Measurements from ENCODE around the gene MYO9B.

MYO9B gene

GRCh38 chr19:17194608-17195007, 119.0 kb downstream of the MYO9B start:
- DNase-seq = no peak

DNA sequence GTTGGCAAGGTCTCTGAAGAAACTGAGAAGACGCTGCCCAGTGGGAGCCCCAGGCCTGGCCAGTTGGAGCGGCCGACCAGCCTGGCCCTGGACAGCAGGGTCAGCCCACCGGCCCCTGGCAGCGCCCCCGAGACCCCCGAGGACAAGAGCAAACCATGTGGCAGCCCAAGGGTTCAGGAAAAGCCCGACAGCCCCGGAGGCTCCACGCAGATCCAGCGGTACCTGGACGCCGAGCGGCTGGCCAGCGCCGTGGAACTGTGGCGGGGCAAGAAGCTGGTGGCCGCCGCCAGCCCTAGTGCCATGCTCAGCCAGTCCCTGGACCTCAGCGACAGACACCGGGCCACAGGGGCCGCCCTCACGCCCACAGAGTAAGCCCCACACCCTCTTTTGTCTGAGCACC, 119.5 kb downstream of the MYO9B start:
- DNase-seq = no peak

- no peak for DNase-seq
These were observed 121.0 kb downstream of the MYO9B start for GRCh38 chr19:17196610-17197009.

- DNase-seq = no peak
These were observed 122.1 kb downstream of the MYO9B start for GRCh38 chr19:17197666-17198065.

- no peak for DNase-seq
These were observed 125.0 kb downstream of the MYO9B start for GRCh38 chr19:17200408-17201079.

DNA sequence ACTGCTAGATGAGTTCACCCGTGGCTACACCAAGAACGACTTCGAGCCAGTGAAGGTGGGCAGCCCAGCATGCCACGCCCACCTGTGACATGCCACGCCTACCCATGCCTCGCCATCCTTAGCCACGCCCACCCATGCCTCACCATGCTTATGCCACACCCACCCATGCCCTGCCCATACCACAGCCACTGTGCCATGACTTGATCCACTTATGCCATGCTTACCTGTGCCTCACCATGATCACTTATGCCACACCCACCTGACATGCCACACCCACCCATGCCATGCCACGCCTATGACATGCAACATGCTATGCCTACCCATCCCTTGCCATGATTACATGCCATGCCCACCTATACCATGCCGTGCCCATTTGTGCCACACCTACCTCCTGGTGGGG, 126.7 kb downstream of the MYO9B start:
- DNase-seq = no peak

- DNase-seq = no peak
These were observed 127.1 kb downstream of the MYO9B start for GRCh38 chr19:17202713-17203112.

DNA sequence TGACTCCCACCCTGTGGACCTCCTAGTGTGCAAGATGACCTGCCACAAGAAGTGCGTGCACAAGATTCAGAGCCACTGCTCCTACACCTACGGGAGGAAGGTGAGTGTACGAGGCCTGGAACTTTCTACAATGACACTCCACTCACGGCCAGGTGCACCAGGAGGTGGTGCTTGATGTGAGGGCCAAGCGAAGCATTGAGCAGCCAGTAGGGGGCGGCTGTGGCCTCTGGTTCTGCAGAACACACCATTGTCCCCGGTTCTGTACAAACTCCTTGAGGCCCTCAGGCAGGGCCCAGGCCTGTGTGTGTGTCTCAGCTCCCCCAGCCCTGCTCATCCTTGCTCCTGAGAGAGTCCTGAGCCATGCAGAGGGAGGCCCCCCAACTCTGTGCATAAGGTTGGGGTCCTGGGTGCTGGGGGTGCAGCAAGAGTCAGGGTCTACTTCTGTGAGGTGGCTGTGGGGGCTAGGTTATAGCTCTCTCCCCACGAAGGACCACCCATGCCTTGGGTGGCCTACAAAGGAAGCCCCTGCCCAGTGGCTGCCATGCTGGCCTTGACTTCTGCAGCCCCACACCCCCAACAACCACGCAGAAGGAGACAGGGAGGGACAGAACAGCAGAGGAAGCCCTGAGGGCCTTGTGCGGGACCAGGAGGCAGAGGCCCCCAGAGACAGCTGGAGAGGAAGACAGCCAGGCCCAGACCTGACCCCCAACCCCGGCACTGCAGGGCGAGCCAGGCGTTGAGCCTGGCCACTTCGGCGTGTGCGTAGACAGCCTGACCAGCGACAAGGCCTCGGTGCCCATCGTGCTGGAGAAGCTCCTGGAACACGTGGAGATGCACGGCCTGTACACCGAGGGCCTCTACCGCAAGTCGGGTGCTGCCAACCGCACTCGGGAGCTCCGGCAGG, 129.9 kb downstream of the MYO9B start:
- no peak for DNase-seq

DNA sequence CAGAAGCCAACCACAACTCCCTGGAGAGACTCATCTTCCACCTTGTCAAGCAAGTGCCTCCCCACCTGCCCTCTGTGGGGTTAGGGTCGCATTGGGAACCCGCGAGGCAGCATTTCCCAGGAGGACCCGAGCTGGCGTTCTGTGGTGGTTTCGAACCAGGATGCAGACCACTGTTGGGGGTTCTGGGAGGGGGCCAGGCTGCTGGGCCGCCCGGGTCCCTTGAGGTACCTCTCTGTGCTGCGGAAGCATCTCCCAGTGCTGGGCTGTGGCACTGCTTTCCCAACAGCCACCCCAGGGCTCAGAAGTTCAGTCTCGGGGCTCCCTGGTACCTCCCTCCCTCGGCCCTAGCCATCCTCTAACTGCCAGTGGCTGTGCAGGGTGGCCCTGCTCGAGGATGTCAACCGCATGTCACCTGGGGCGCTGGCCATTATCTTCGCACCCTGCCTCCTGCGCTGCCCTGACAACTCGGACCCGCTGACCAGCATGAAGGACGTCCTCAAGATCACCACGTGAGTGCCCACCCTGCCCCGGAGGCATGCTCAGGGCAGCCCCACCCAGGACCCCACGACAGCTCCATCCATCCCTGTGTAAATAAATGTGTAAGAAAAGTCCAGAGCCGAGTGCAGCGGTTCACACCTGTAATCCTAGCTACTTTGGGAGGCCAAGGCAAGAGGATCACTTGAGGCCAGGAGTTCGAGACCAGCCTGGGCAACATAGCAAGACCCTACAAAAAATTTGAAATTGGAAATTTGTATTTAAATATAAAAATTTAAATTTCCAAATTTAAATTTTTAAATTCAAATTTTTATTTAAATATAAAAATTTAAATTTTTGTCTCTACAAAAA, 131.4 kb downstream of the MYO9B start:
- DNase-seq = no peak

DNA sequence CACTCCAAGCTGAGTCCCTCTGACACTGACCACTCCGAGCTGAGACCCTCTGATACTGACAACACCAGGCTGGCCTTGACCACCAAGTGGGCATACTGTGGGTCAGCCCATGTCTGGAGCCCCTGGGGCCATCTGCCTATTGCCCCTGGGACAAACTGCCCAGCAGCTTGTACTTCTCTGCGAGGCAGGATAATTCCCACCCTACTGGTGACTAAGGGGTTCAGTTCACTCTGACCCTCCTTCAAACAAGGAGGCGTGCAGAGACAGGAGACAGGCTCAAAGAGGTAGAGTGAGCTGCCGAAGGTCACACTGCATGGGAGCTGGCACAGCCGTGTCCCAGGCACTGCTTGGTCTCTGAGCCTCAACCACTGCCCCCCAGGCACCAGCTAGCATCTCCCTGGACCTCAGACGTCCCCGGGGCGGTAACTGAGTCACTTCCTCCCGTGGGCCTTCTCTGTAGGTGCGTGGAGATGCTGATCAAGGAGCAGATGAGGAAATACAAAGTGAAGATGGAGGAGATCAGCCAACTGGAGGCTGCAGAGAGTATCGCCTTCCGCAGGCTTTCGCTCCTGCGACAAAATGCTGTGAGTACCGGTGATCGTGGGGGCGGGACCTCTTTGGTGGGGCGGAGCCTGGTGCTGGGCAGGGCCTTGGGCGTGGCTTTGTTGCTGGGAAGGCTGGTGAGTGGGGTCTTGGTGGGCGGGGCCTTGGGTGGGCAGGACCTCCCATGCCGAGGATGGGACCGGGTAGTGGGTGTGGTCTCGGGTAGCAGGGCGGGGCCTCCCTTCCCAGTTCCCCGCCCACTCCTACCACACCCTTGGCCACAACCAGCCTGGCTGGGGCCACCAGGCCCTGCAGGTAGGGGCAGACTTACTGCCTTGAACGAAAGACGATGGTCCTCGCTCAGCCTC, 133.8 kb downstream of the MYO9B start:
- no peak for DNase-seq

DNA sequence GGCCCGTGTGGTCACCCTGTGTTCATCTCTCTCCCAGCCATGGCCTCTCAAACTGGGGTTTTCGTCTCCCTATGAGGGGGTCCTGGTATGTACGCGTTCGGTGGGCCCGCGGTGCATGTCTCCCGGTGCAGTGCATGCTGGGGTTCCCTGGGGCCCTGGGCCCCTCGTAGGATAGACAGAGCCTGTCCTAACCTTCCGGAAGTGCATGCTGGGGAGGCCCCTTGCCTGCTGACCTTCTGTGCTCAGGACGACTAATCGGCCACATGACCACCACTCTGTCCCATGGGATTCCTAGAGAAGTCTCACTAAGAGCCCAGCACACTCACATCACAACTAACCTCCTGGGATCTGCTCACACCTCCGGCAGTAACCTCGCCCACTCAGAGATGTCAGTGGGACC, 134.7 kb downstream of the MYO9B start:
- no peak for DNase-seq

GRCh38 chr19:17211547-17212446, 136.2 kb downstream of the MYO9B start:
- no peak for DNase-seq

DNA sequence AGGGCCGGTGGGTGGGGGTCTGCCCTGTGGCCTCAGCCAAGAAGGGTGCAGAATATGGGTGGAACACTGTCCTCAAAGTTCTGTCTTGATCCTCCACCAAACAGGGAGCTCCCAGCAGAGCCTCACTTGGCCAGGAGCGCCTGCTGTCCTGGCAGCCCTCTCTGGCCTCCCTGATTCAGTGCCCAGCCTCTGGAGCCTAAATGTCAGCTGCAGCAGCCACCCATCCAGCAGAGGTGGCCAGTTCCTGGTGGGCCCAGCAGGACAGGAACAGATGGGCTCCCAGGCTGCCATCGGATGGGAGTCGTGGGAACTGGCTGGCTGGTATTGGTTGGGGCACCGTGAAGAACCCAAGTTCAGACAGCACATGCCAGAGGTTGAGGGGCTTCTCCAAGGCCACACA, 137.8 kb downstream of the MYO9B start:
- DNase-seq = no peak

- no peak for DNase-seq
These were observed 139.0 kb downstream of the MYO9B start for GRCh38 chr19:17214508-17215126.

GRCh38 chr19:17215127-17215971, 139.8 kb downstream of the MYO9B start, which contains the start of gene USE1:
Gene USE1 (plus strand): TSS chr19:17215357. CDS start chr19:17215406, 49 bp downstream.
- peak; percentile 94 for DNase-seq

DNA sequence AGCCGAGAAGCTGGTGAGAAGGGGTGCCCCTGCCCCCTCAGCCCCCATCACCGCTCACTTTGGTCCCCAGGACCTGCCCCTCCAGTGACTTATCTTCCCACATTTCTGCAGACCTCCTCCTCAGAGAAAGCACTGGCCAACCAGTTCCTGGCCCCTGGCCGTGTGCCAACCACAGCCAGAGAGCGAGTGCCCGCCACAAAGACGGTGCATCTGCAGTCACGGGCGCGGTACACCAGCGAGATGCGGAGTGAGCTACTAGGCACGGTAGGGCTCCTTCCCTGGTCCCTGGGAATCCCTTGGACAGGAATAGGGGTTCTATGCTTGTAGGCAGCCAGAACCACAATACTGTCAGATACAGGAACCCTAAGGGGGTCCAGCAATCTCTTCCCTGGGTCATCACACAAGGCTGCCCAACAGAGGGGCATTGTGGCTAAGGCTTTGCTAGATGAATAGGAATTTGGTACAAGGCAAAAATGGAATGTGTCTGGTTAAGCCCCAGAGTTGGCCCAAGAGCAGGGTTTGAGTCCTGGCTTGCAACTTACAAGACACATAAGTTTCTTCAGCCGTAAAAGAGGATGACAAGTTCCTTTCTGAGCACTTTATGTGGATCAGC, 140.6 kb downstream of the MYO9B start:
- DNase-seq = no peak

- no peak for DNase-seq
These were observed 143.7 kb downstream of the MYO9B start for GRCh38 chr19:17219286-17219685.

DNA sequence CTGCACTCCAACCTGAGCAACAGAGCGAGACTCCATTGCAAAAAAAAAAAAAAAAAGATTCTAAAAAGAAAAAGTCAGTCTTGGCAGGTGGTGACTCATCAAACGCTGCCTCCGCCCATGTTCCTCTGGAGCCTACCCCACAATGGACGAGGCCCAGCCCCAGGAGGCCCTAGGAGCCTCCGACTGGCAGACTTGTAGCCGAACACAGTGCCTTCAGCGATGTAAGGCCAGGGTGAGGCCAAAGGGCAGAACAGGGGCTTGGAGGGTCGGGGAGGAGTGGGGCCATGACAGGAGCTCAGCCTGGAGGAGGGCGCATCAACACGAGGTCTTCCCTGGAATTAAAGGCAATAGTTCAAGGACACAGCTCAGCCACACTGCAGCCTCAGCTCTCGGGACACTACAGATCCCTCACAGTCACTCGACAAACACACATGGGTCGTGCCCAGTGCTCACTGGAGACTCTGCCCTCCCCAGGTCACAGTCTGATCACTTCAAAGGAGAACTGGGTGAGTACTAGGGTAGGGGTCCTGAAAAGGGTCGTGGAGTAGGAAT, 144.7 kb downstream of the MYO9B start:
- no peak for DNase-seq

GRCh38 chr19:17225053-17225452, 149.5 kb downstream of the MYO9B start:
- no peak for DNase-seq
